Measurements from ENCODE around the gene CLDND2.
A peak's percentile ranks its signal among the peaks of the same experiment; 100 is the strongest.
"Not testable (repeated sequence)": the region's sequence is repeated elsewhere in the genome, so short reads cannot be mapped to it uniquely, and the experiment has no call there.

CLDND2 gene, protein sequence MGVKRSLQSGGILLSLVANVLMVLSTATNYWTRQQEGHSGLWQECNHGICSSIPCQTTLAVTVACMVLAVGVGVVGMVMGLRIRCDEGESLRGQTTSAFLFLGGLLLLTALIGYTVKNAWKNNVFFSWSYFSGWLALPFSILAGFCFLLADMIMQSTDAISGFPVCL

DNA sequence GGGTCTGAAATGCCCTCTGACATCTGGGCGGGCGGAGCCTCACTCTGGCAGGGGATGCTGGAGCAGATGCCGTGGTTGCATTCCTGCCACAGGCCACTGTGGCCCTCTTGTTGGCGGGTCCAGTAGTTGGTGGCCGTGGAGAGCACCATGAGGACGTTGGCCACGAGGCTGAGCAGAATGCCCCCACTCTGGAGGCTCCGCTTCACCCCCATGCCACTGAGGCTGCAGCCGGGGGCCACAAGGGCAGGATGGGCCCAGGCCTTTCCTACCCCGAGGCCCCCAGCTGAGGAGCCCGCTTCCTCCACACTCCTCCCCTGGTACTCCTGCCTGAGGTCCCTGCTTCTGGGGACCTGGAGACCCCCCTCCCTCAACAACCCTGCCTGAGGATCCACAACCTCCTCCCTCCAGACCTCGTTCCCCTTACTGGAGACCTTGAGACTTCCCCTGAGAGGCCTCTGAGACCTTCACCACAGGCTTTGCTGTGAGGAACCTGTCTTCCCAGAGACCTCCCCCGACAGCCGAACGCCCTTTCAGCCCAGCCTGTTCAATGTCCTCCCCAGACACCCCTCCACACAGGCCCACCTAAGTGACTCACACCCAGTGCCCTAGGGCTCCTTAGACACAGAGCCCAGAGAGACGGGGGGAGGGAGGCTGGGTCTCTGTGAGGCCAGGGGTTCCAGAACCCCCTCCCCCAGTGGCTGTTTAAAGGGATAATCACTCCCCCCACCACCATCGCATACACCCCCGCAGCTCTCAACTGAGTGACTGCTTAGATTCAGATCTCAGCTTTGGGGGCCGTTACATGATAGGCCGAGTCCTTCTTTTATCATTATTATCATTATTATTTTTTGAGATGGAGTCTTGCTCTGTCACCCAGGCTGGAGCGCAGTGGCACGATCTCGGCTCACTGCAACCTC is at the start of gene CLDND2:
Gene CLDND2, minus strand, starts transcription at position 638 of the 917 bp plus-strand sequence. Its CDS starts 426 bp downstream, at position 212.
- DNase-seq = no peak

DNA sequence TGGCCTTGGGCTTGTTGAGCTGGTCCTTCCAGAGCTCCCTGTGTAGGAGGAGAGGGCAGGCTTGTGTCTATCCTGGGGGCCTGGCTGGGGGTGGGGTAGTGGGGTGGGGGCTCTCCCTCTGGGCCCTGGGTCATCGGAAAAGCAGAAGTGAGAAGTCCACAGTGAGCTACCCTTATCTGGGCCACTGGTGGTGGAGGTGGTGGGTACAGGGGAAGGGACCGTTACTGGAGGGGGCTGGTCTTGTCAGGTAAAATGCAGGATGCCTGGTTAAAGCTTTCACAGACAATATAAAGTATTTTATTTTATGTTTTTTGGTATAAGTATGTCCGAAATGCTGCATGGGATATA is 49.0 kb upstream of the CLDND2 start:
- no peak for DNase-seq

DNA sequence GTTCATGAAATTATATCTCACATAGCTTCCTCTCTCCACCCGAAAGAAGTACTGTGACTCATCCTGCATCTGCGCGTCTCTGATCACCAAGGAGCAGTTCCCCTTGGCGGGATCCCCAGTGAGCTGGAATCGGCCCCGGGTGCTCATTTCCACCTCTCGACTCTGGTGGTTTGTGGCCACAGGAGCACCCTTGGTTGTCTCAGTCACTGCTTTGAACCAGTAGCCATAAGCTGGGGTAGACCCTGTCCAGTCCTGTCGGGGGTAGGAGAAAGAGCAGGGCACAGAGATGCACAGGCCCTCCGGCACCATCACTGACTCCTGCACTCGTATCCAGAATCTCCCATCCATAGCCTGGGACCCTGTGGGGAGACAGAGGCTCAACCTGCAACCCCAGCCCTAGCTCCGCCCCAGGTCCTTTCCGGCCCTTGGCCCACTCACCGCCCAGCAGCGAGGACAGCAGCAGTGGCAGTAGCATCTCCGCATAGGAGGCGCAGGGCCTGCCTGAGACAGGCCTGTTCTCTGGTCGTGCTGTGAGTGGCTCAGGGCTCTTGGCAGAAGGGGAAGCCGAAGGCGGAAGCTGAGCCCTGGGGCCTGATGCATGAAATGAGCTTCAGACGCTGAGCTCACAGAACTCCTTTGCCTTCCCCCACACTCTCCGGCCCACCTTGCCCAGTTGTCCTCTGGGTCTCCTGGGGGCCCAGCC is 48.5 kb upstream of the CLDND2 start, which contains the start of gene SIGLEC10:
Gene SIGLEC10, minus strand, starts transcription at position 536 of the 703 bp plus-strand sequence. Its CDS starts 61 bp downstream, at position 475.
- DNase-seq = no peak

DNA sequence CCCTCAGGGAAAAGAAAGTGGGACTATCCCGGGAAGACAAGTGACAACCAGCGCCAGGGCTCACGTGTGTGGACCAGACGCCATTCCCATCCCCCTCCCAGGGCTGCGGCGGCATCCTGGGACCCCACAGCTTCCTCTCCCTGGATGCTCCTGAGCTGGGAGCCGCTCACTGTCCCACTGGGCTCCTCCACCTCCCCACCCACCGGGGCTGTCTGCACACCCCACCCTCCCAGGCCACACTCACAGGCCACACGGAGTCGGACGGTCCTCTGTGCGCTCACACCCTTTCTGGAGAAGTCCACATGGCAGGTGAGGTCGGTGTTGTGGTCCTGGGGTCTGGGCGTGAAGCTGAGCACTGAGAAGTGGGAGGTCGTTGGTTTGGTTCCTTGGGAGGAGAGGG is 47.6 kb upstream of the CLDND2 start:
- not testable (repeated sequence) for DNase-seq

DNA sequence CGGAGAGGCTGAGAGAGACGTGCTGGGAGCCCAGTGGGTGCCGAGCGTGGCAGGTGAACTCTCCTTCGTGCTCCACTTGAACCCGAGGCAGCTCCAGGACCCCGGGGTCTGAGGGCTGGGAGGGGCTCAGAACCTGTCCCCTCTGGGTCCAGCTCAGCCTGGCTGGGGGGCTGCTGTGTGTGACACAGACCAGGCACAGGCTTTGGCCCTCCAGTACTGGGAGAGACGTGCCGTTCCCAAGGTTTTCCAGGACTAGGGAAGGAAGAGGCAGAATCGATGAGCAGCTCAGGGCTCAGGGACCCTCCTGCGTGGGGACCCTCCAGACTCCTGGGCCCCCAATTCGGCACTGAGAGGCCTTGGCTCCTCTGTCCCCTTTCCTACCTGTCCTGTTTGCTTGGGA is 46.4 kb upstream of the CLDND2 start:
- no peak for DNase-seq

DNA sequence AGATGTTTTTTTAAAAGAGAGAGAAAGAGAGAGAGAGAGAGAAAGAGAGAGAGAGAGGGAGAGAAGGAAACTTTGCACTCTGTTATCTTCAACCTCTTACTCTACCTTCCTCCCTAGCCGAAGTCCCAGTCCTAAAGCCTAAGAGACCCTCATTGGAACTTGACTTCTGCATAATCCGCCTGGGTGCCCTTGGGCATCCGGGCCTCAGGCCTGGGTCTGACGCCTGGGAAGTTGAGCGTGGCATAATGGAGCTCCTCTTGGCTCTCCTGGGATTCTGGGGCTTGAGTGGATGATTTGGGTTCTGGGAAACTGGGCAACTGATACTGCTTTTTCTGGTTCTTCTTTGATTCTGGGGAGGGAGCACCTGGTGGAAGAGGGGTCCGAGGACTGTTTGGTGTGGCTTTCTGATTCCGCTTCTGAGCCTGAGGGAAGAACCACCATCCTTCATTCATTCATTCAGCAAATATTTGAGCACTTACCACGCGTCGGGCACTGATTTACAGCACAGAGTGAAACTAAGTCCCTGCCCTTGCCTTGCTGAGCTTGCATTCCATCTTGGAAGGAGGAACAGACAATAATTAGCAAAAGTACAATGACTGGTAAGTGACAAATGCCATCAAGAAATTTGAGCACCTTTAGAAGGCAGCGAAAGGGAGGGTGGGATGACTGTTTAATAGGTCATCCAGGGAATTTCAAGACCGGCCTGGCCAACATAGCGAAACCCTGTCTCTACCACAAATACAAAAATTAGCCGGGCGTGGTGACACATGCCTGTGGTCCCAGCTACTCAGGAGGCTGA is 42.3 kb upstream of the CLDND2 start:
- DNase-seq = no peak

DNA sequence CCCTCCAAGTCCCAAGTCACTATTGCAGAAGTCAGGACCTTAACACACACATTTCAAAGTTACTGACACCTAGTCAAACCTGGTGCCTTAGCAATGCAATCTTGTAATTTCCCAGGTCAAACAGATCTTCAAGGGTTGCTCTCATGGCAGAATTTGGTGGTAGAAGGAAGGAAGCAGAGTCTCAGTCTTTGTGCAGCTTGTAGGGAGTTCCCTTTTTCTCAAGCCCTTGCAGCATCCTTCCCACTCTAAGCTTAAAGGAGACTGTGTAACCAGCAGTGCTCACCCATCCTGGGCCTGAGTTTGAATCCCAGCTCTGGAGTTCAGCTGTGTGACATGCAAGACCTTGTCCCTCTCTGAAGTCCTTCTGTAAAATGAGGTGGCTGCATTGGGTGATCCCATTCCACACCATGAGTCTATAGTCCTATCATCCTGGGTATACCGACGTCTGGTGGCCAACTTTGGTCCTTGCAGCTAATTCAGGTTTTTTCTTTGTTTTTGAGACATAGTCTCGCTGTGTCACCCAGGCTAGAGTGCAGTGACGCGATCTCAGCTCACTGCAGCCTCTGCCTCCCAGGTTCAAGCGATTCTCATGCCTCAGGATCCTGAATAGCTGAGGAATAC is 38.8 kb upstream of the CLDND2 start:
- no peak for DNase-seq

DNA sequence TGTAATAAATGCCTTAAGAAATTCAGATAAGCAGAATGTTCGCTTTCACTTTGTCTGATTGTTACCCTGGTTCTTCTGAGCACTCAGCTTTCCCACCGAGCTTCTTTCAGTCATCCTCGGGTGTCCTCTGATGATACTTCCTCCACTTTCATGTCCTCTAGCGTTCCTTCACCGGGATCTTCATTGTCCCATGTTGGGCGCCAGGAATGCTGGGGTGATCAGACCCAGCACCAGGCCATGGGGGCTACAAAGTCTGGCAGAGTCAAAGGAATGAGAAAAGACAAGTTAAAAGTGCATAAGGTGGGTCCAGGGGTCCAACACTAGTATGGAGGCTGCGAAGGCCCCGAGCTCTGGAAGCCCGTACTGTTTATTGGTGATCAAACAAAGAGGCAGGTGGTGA is 33.3 kb upstream of the CLDND2 start:
- no peak for DNase-seq

DNA sequence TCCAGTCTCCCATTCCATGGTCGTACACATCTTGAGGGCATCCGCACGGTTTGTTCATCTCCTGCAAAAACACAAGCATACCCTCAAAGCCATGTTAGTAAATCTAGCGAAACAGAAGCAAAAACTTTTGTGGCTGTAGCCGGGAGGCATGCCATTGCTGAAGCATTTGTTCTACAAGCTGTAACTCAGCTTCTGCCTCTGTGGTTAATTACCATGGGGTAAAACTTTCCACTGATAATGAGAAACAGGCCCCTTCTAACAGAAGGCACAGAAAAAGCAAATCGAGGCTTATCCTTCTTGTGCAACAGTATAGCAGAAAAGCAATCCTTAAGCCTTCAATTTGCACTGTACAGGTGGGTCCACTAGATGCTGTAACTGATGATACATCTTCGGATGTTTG is 31.1 kb upstream of the CLDND2 start:
- DNase-seq = not testable (repeated sequence)

DNA sequence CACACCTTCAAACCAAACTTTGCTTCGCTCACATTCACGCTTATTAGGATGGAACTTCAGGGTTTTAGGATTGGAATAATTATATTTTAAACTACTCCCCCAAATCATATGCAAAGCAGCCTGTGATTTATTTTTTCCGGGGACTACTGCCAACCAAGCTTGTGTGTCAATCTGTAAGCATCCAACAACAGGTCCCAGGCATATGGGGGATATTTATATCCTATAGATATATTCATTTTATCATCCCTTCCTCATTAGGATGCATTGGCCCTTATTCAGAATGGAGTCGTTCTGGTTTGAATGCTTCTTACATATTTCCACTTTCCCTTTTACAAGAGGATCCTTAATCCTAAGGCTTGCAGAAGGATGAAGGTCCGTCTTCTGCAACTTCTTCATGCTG is 30.4 kb upstream of the CLDND2 start:
- no peak for DNase-seq

DNA sequence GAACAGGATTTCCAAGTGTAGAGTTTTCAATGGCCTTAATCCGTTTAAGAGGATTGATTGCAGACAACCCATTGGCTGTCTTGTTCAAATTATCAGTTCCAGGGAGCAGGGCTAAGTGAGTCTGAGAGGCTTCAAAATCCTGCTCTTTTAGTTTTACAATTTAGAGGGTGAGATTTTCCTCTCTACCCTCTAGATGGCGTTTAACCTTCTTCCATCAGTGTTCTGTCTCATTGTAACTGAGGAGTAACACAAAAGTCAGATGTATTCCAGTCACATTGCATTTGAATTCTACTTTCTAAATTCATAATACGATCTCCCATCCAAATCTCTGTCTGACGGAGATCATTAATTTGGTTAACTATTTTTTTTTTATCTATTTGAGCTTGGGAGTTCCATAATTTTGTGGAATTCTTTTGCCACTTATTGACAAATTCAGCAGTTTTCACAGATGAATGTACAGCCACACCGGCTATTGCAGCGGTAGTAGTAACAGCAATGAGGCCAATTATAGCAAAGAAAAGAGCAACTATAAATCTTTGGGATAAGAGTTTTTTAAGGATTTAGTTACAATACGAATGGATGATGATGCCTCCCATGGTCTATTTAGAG is 29.4 kb upstream of the CLDND2 start:
- no peak for DNase-seq

DNA sequence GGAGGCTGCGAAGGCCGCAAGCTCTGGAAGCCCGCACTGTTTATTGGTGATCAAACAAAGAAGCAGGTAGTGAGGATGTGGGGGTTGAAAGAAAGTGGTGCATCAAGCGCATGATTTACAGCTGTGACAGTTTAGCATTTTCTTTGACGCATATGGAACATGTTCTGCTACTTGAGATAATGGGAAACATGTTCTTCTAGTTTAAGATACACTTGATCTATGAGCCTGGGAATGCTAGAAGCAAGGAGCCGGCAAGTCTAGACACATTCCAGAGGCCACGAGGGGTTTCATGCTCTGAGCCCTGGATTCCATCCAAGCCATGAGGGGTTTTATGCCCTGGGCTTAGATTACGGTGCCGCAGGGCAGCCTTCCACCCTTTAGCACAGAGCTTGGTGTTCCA is 28.6 kb upstream of the CLDND2 start:
- not testable (repeated sequence) for DNase-seq

DNA sequence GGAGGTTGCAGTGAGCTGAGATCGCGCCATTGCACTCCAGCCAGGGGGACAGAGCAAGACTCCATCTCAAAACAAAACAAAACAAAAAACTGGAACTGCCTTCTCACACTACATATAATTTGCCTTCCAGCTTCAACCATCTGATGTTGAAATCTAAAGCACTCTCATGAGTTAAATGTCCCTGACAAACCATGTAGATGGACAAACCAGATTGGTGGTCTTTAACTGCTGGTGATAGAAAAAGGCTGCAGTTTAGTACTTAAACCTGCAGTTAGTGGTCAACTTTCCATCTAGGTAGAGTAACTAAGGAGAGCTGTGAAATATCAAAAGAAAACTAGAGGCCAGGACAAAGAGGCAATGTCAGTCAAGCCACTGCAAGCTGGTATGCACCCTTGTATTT is 27.4 kb upstream of the CLDND2 start:
- DNase-seq = no peak

DNA sequence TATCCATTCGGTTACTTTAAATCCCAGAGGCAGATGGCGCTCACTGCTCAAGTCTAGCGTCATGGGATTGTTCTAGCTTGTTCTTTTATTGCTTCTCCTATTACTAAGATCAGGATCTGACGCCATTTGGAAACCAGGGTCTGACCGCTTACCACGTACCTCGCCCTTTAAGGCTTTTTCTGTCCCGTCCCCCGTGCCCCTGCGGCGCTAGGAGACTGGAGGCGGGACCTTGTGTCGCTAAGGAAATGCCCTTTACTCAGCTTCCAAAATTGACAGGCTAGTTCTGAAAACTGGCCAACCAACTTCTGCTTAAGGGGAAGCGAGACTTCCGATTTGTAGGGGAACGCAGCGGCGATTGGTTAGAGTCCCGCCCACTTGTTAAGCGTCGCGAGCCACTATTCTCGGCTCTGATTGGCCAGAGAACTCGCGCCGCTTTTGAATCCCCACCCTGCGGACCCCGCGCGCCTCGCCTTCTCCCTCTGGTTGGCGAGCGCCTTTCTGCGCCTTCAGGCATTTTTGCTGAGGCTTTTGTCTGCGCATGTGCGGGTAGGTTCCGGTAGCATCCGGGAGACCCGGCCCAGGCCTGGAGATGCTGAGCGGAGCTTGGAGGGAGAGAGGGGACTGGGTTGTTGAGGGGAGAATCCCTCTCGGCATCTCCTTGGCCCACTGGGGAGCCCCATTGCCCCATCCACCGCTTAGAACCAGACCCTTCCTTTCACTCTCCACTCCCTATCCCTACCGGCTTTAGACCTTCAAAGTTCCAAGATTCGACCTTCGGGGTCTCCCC is 25.4 kb upstream of the CLDND2 start:
- DNase-seq = peak; percentile 86

DNA sequence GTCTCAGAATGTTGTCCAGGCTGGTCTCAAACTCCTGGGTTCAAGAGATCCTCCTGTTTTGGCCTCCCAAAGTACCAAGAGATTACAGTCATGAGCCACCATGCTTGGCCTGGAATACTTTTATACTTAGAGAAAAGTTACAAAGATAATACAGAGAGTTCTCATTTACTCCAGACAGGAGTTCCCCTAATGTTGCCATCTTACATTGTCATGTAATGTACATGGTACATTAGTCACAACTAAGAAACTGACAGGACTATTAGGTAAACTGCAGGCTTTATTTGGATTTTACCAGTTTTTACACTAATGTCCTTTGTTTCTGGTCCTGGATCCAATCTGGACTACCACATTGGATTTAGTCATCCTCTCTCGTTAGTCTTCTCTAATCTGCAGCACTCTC is 23.9 kb upstream of the CLDND2 start:
- DNase-seq = no peak

DNA sequence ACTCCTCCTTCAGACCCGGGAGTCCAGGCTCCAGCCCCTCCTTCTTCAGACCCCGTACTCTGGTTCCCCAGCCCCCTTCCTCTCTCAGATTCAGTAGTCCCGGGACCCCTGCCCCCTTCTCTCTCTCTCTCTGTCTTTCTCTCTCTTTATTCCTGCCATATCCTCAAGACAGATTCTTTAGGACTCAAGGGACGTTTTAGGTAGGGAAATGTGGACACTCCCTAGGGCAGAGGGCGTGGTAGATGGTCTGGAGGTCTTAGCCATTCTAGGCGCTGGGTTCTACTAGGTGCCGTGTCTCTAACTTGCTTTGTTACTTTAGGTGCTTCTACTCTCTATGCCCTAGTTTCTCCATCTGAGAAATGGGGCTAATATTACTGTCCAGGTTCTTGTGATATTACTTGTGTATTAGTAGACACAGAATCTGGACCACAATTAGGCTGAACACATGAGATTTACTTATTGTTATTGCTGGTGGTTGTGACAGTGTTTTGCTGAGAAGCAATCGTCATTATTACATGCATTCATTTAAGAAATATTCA is 22.3 kb upstream of the CLDND2 start:
- DNase-seq = no peak

DNA sequence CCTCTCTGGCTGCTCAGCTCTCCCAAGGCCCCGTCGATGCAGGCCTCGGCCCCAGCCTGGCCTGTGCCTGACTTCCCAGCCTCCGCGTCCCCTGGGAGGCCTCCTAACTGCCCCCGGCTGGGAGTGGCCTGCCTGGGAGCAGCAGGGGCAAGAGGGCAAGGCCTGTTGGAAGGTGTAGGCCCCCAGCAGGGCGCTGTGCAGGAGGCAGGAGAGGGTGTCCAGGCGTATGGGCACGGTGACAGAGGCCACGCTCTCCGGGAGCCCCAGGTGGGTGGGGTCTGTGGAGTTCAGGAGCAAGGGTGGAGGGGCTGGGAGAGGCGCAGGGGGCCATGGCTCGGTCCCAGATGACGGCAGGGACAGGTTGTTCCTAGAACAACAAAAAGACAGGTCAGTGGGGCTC is 20.3 kb upstream of the CLDND2 start:
- no peak for DNase-seq

DNA sequence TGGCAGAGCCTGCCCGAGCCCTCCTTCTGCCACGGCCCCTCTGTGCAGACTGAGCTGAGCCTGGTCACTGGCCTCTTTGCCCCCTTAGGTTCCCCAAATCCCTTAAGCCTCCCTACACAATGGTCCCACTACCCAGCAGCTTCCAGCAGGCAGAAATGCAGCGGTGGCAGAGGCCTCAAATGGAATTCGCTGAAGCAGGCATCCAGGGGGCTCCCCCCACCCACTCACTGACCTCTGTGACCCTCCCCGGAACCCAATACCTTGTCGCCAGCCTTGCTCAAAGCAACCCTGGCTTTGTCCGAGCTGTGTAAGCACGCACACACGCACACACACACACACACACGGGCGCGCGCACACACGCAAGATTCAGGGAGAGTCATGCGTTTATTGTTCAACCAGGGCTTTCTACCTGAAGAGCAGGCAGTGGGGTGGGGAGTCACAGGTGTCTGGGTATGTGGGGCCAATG is 19.2 kb upstream of the CLDND2 start, which contains the start of gene LIM2:
Gene LIM2, minus strand, starts transcription at position 51 of the 466 bp plus-strand sequence. CDS start 531 bp downstream, outside the sequence.
- DNase-seq = no peak

DNA sequence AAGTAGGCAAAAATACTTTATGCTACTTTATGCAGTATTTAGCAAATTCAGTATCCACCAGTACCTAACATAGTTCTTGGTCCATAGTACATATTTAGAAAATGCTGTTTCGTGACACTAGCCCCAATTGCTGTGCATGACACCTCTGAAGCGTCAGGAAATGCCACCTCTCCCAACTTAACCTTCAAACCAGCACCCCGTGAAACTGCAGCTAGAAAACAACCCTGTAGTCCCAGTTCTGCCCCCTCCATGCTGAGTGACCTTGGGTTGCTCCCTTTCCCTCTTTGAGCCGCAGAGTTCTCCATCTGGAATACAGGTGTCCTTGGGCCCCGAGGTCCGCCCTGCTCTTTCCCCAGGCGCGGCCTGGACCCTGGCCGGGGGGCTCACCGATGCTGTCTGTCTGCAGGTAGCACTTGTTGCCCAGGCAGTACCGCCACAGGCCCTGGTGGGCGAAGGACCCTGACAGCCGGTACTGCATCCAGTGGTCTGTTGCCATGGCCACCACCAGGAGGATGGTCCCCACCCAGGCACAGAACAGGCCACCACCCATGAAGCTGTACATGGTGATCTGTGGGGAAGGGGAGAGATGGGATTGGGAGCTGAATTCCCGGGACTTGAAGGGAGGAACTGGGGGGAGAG is 18.2 kb upstream of the CLDND2 start:
- no peak for DNase-seq

DNA sequence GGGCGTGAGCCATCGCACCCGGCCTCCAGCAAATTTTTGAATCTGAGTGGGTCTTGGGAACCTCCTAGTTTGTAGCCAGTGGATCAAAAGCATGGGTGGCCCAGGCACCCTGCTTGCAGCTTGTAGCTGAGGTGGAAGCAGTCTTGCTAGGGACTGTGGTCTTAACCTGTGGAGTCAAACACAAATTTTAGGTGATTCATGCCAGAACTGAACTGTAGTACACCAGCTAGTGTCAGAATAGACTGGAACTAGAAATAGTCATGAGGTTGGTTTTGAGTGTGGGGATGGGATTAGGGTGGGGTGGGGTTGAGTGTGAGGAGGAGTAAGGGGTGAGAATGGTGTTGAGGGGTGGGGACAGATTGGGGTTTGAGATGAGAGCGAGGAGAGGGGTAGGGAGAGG is 13.2 kb upstream of the CLDND2 start:
- DNase-seq = no peak
